DND-41 (cell line): ENCODE measurements around the gene RPS6KB2.

Source experiments
- CTCF ChIP-seq: IDR thresholded peaks from 2 replicates; pipeline ENCODE4 v1.5.1; 2012; ENCODE audit warnings: borderline replicate concordance, low read length, moderate library complexity, mild to moderate bottlenecking; ENCODE audit not compliant: poor library complexity, severe bottlenecking; ENCODE audit errors: extremely low read depth
- EZH2 ChIP-seq: IDR thresholded peaks from 3 replicates; pipeline ENCODE4 v1.6.1; 2012; ENCODE audit warnings: borderline replicate concordance, low read depth, mild to moderate bottlenecking, moderate library complexity, low read length, inconsistent platforms; ENCODE audit not compliant: severe bottlenecking

- TF ChIP-seq CTCF, result no peak
- TF ChIP-seq EZH2, result no peak
Measured at GRCh38 chr11:67423891-67424613, 4.2 kb upstream of the RPS6KB2 start.
